Measurements from ENCODE around the gene TMLHE.

- TF ChIP-seq USF1 (IDR thresholded peaks at IDR 0.05): no peak
- TF ChIP-seq TEAD4 (IDR thresholded peaks at IDR 0.05): no peak
- no peak for TF ChIP-seq EP300 (IDR thresholded peaks at IDR 0.05; ENCODE audit: borderline replicate concordance)
- TF ChIP-seq REST (IDR thresholded peaks at IDR 0.05; ENCODE audit: low read depth): no peak
- no peak for TF ChIP-seq NFIC (IDR thresholded peaks at IDR 0.05)
- TF ChIP-seq TAF1 (IDR thresholded peaks at IDR 0.05; ENCODE audit: low read depth): no peak
These were observed 76.9 kb downstream of the TMLHE start for GRCh38 chrX:155535866-155536265.

Data from Ishikawa (cell line).